ENCODE results near the gene EFHC1.

Gene EFHC1

GRCh38 chr6:52503851-52504781, 84.0 kb downstream of the EFHC1 start:
- Histone ChIP-seq H3K14ac (ENCODE audit: low read length) (peak overlapping the region; percentile 12), H3K4me2 (ENCODE audit: insufficient read depth, low read length, poor library complexity, severe bottlenecking) (no peak overlapping the region), H2BK12ac (ENCODE audit: low read length) (no peak overlapping the region), H2AFZ (ENCODE audit: low read length) (no peak overlapping the region), H3K23ac (ENCODE audit: low read depth, low read length, poor library complexity) (no peak overlapping the region), H3K27me3 (ENCODE audit: control insufficient read depth in 3 of 3, insufficient read depth in 3 of 3, low read depth in 1 of 3, low read length in 3 of 3) (no peaks in the 10 kb centered on the region), H4K91ac (ENCODE audit: low read depth, low read length, poor library complexity) (no peak overlapping the region), H3K9me3 (replicated peaks in 1 of 2; ENCODE audit: control insufficient read depth in 2 of 2, insufficient read depth in 1 of 2, low read depth in 1 of 2, low read length in 2 of 2) (no peaks in the 10 kb centered on the region), H2AK5ac (ENCODE audit: low read depth, low read length) (no peak overlapping the region), H4K8ac (ENCODE audit: low read depth, low read length) (no peak overlapping the region), H3K18ac (ENCODE audit: low read length) (peak overlapping the region; percentile 20), H2BK120ac (ENCODE audit: low read depth, low read length) (peak overlapping the region; percentile 24), H3K27ac (replicated peaks; ENCODE audit: low read length) (no peak overlapping the region), H3K36me3 (replicated peaks in 1 of 2; ENCODE audit: control insufficient read depth in 2 of 2, insufficient read depth in 2 of 2, low read length in 2 of 2) (peaks cover 30 to 81% of the 10 kb centered on the region in 2 donors), H3K4me3 (ENCODE audit: low read length in 2 of 2) (no peak overlapping the region), H3K4ac (ENCODE audit: low read length) (no peak overlapping the region), H3K4me1 (ENCODE audit: control insufficient read depth in 2 of 2, insufficient read depth in 1 of 2, low read depth in 1 of 2, low read length in 2 of 2) (peaks cover 0 to 2% of the 10 kb centered on the region in 2 donors), H2BK5ac (ENCODE audit: low read length) (no peak overlapping the region), H3K9ac (ENCODE audit: low read depth, low read length, poor library complexity) (no peak overlapping the region), H3K79me1 (ENCODE audit: low read depth, low read length) (peaks cover 2% of the 10 kb centered on the region), H2BK15ac (ENCODE audit: low read length) (no peak overlapping the region)
- no CpG with 5 or more reads among the region's 24 CpGs for WGBS, 2 donors (ENCODE audit: extremely low coverage in 2 of 2, insufficient read length in 2 of 2, insufficient replicate concordance in 1 of 2)
- DNase-seq (ENCODE audit: low spot score) = no peak

DNA sequence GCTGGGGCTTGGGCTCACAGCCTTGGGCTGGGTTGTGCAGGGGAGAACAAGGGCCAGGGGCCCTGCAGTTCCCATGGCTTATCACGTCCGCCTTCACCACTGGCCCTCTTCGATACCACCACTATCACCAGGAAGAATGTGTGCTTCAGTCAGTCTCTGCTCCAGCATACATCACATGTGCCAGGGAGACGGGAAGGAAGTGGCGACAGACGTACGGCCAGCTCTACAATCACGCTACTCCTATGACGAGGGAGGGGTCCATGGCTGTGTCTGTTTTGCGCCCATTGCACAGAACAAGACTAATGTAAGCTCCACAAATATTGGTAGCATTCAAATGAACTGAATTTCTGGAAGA, 84.6 kb downstream of the EFHC1 start:
- no peak for DNase-seq (ENCODE audit: low spot score)
- Histone ChIP-seq H3K36me3 (replicated peaks in 1 of 2; ENCODE audit: control insufficient read depth in 2 of 2, insufficient read depth in 2 of 2, low read length in 2 of 2) (peaks cover 32 to 87% of the 10 kb centered on the region in 2 donors), H3K4me1 (ENCODE audit: control insufficient read depth in 2 of 2, insufficient read depth in 1 of 2, low read depth in 1 of 2, low read length in 2 of 2) (peaks cover 0 to 2% of the 10 kb centered on the region in 2 donors)

GRCh38 chr6:52505726-52506409, 85.7 kb downstream of the EFHC1 start:
- no peak overlapping the region for H4K91ac ChIP-seq (ENCODE audit: low read depth, low read length, poor library complexity)
- no peak overlapping the region for H3K23ac ChIP-seq (ENCODE audit: low read depth, low read length, poor library complexity)
- H3K4ac ChIP-seq (ENCODE audit: low read length) = no peak overlapping the region
- no peak overlapping the region for H3K4me2 ChIP-seq (ENCODE audit: insufficient read depth, low read length, poor library complexity, severe bottlenecking)
- H3K9ac ChIP-seq (ENCODE audit: low read depth, low read length, poor library complexity) = no peak overlapping the region
- H2BK12ac ChIP-seq (ENCODE audit: low read length) = no peak overlapping the region
- H3K4me1 ChIP-seq (ENCODE audit: control insufficient read depth in 2 of 2, insufficient read depth in 1 of 2, low read depth in 1 of 2, low read length in 2 of 2) = peaks cover 0 to 2% of the 10 kb centered on the region in 2 donors
- H3K36me3 ChIP-seq (replicated peaks in 1 of 2; ENCODE audit: control insufficient read depth in 2 of 2, insufficient read depth in 2 of 2, low read length in 2 of 2) = peaks cover 32 to 90% of the 10 kb centered on the region in 2 donors
- no peak overlapping the region for H2AFZ ChIP-seq (ENCODE audit: low read length)
- H2BK120ac ChIP-seq (ENCODE audit: low read depth, low read length) = no peak overlapping the region
- peak overlapping the region; percentile 69 for H3K18ac ChIP-seq (ENCODE audit: low read length)
- H4K8ac ChIP-seq (ENCODE audit: low read depth, low read length) = no peak overlapping the region
- no peak overlapping the region for H2AK5ac ChIP-seq (ENCODE audit: low read depth, low read length)
- no peaks in the 10 kb centered on the region for H3K9me3 ChIP-seq (replicated peaks in 1 of 2; ENCODE audit: control insufficient read depth in 2 of 2, insufficient read depth in 1 of 2, low read depth in 1 of 2, low read length in 2 of 2)
- WGBS, 2 donors (ENCODE audit: extremely low coverage in 2 of 2, insufficient read length in 2 of 2, insufficient replicate concordance in 1 of 2) = no CpG with 5 or more reads among the region's 16 CpGs
- peak overlapping the region; percentile 12 for H2BK5ac ChIP-seq (ENCODE audit: low read length)
- no peak overlapping the region for H3K27ac ChIP-seq (replicated peaks; ENCODE audit: low read length)
- H3K27me3 ChIP-seq (ENCODE audit: control insufficient read depth in 3 of 3, insufficient read depth in 3 of 3, low read depth in 1 of 3, low read length in 3 of 3) = no peaks in the 10 kb centered on the region
- no peak for DNase-seq (ENCODE audit: low spot score)
- no peak overlapping the region for H2BK15ac ChIP-seq (ENCODE audit: low read length)
- H3K4me3 ChIP-seq (ENCODE audit: low read length in 2 of 2) = no peak overlapping the region
- peaks cover 2% of the 10 kb centered on the region for H3K79me1 ChIP-seq (ENCODE audit: low read depth, low read length)
- no peak overlapping the region for H3K14ac ChIP-seq (ENCODE audit: low read length)

More for the DNA sequence above, 84.6 kb downstream of the EFHC1 start:
- no CpG with 5 or more reads among the region's 10 CpGs for WGBS, 2 donors (ENCODE audit: extremely low coverage in 2 of 2, insufficient read length in 2 of 2, insufficient replicate concordance in 1 of 2)
- Histone ChIP-seq H2BK12ac (ENCODE audit: low read length) (no peak overlapping the region), H2AK5ac (ENCODE audit: low read depth, low read length) (no peak overlapping the region), H3K14ac (ENCODE audit: low read length) (peak overlapping the region; percentile 12), H3K27me3 (ENCODE audit: control insufficient read depth in 3 of 3, insufficient read depth in 3 of 3, low read depth in 1 of 3, low read length in 3 of 3) (no peaks in the 10 kb centered on the region), H3K4me2 (ENCODE audit: insufficient read depth, low read length, poor library complexity, severe bottlenecking) (no peak overlapping the region), H3K4me3 (ENCODE audit: low read length in 2 of 2) (no peak overlapping the region), H3K9me3 (replicated peaks in 1 of 2; ENCODE audit: control insufficient read depth in 2 of 2, insufficient read depth in 1 of 2, low read depth in 1 of 2, low read length in 2 of 2) (no peaks in the 10 kb centered on the region), H2BK120ac (ENCODE audit: low read depth, low read length) (no peak overlapping the region), H2BK15ac (ENCODE audit: low read length) (no peak overlapping the region), H4K91ac (ENCODE audit: low read depth, low read length, poor library complexity) (no peak overlapping the region), H3K79me1 (ENCODE audit: low read depth, low read length) (peaks cover 2% of the 10 kb centered on the region), H2AFZ (ENCODE audit: low read length) (no peak overlapping the region), H3K23ac (ENCODE audit: low read depth, low read length, poor library complexity) (no peak overlapping the region), H4K8ac (ENCODE audit: low read depth, low read length) (no peak overlapping the region), H3K4ac (ENCODE audit: low read length) (no peak overlapping the region), H3K27ac (replicated peaks; ENCODE audit: low read length) (no peak overlapping the region), H2BK5ac (ENCODE audit: low read length) (no peak overlapping the region), H3K9ac (ENCODE audit: low read depth, low read length, poor library complexity) (no peak overlapping the region), H3K18ac (ENCODE audit: low read length) (no peak overlapping the region)

GRCh38 chr6:52506476-52506875, 86.3 kb downstream of the EFHC1 start:
- Histone ChIP-seq H2BK15ac (ENCODE audit: low read length) (no peak overlapping the region), H2AFZ (ENCODE audit: low read length) (no peak overlapping the region), H3K18ac (ENCODE audit: low read length) (no peak overlapping the region), H4K8ac (ENCODE audit: low read depth, low read length) (no peak overlapping the region), H3K14ac (ENCODE audit: low read length) (no peak overlapping the region), H3K27ac (replicated peaks; ENCODE audit: low read length) (no peak overlapping the region), H3K79me1 (ENCODE audit: low read depth, low read length) (peaks cover 2% of the 10 kb centered on the region), H2BK5ac (ENCODE audit: low read length) (peak overlapping the region; percentile 12), H3K9ac (ENCODE audit: low read depth, low read length, poor library complexity) (no peak overlapping the region), H3K4me2 (ENCODE audit: insufficient read depth, low read length, poor library complexity, severe bottlenecking) (no peak overlapping the region), H3K36me3 (replicated peaks in 1 of 2; ENCODE audit: control insufficient read depth in 2 of 2, insufficient read depth in 2 of 2, low read length in 2 of 2) (peaks cover 32 to 90% of the 10 kb centered on the region in 2 donors), H2BK12ac (ENCODE audit: low read length) (no peak overlapping the region), H2AK5ac (ENCODE audit: low read depth, low read length) (no peak overlapping the region), H3K4ac (ENCODE audit: low read length) (no peak overlapping the region), H3K4me3 (ENCODE audit: low read length in 2 of 2) (no peak overlapping the region), H3K23ac (ENCODE audit: low read depth, low read length, poor library complexity) (no peak overlapping the region), H3K9me3 (replicated peaks in 1 of 2; ENCODE audit: control insufficient read depth in 2 of 2, insufficient read depth in 1 of 2, low read depth in 1 of 2, low read length in 2 of 2) (no peaks in the 10 kb centered on the region), H2BK120ac (ENCODE audit: low read depth, low read length) (no peak overlapping the region), H3K27me3 (ENCODE audit: control insufficient read depth in 3 of 3, insufficient read depth in 3 of 3, low read depth in 1 of 3, low read length in 3 of 3) (no peaks in the 10 kb centered on the region), H3K4me1 (ENCODE audit: control insufficient read depth in 2 of 2, insufficient read depth in 1 of 2, low read depth in 1 of 2, low read length in 2 of 2) (peaks cover 0 to 4% of the 10 kb centered on the region in 2 donors), H4K91ac (ENCODE audit: low read depth, low read length, poor library complexity) (peak overlapping the region; percentile 17)
- WGBS, 2 donors (ENCODE audit: extremely low coverage in 2 of 2, insufficient read length in 2 of 2, insufficient replicate concordance in 1 of 2) = no CpG with 5 or more reads among the region's 9 CpGs
- DNase-seq (ENCODE audit: low spot score) = no peak
